HepG2 (cell line): ENCODE measurements around the gene FGFR2. TPM values are rescaled to one million over a fixed set of nuclear protein-coding genes. Genes with fewer than 3 reads are reported as not detected.

Experiments
- GATAD2A ChIP-seq: IDR thresholded peaks from 2 replicates; pipeline ENCODE4 v1.6.1; 2016
- GLI4 ChIP-seq: sonication (generic); formaldehyde crosslinking; IDR thresholded peaks from 2 replicates; pipeline ENCODE4 v1.5.1; 2020; ENCODE audit warnings: missing genetic modification reagents, mild to moderate bottlenecking, moderate library complexity, borderline replicate concordance
- HIC2 ChIP-seq: sonication (generic); formaldehyde crosslinking; IDR thresholded peaks from 2 replicates; pipeline ENCODE4 v1.9.0; 2022; ENCODE audit warnings: low read depth, missing genetic modification reagents
- KDM4B ChIP-seq: sonication (generic); formaldehyde crosslinking; IDR thresholded peaks from 2 replicates; pipeline ENCODE4 v1.4.0; 2020; ENCODE audit warnings: missing genetic modification reagents
- NFAT5 ChIP-seq: sonication (generic); formaldehyde crosslinking; IDR thresholded peaks from 2 replicates; pipeline ENCODE4 v1.4.0; 2020; ENCODE audit warnings: missing genetic modification reagents
- NRL ChIP-seq: sonication (generic); formaldehyde crosslinking; IDR thresholded peaks from 2 replicates; pipeline ENCODE4 v1.5.0; 2020; ENCODE audit warnings: missing genetic modification reagents, mild to moderate bottlenecking, moderate library complexity, borderline replicate concordance
- POLR2A ChIP-seq, 2 experiments: IDR thresholded peaks; 2 replicates each; pipeline ENCODE4 v1.6.1; 2011; ENCODE audit warnings: low read depth in 2 of 2, low read length in 2 of 2, mild to moderate bottlenecking in 1 of 2, moderate library complexity in 1 of 2; ENCODE audit not compliant: insufficient read depth in 1 of 2
- RELA ChIP-seq: sonication (generic); formaldehyde crosslinking; IDR thresholded peaks from 2 replicates; pipeline ENCODE4 v1.4.0; 2020; ENCODE audit warnings: missing genetic modification reagents
- SOX6 ChIP-seq, 2 experiments: fragments of 450-650 bp in 1 of 2; sonication (generic) in 1 of 2; formaldehyde crosslinking in 1 of 2; IDR thresholded peaks; 2 replicates each; pipeline versions ENCODE4 v1.4.0 to v1.6.1; 2017 to 2020; ENCODE audit warnings: antibody characterized with exemption in 1 of 2, mild to moderate bottlenecking in 1 of 2, missing genetic modification reagents in 1 of 2
- STAG1 ChIP-seq: sonication (generic); formaldehyde crosslinking; IDR thresholded peaks from 2 replicates; pipeline ENCODE4 v1.4.0; 2020; ENCODE audit warnings: missing genetic modification reagents
- ZBTB2 ChIP-seq: sonication (generic); formaldehyde crosslinking; IDR thresholded peaks from 2 replicates; pipeline ENCODE4 v1.8.0; 2022; ENCODE audit warnings: low read depth, missing genetic modification reagents
- ZIK1 ChIP-seq: sonication (generic); formaldehyde crosslinking; IDR thresholded peaks from 2 replicates; pipeline ENCODE4 v1.5.0; 2020; ENCODE audit warnings: mild to moderate bottlenecking, low read depth, missing genetic modification reagents, borderline replicate concordance
- ZNF20 ChIP-seq: sonication (generic); formaldehyde crosslinking; IDR thresholded peaks from 2 replicates; pipeline ENCODE4 v1.4.0; 2020; ENCODE audit warnings: mild to moderate bottlenecking, moderate library complexity, missing genetic modification reagents
- ZNF205 ChIP-seq: IDR thresholded peaks from 2 replicates; pipeline ENCODE4 v1.6.1; 2018; ENCODE audit warnings: missing biosample characterization, missing genetic modification reagents
- ZNF710 ChIP-seq: sonication (generic); formaldehyde crosslinking; IDR thresholded peaks from 2 replicates; pipeline ENCODE4 v1.5.0; 2020; ENCODE audit warnings: mild to moderate bottlenecking, missing genetic modification reagents, borderline replicate concordance
- polyA plus RNA-seq, 8 experiments: library from polyadenylated mRNA; depleted of rRNA in 3 of 8; stranded (reverse) in 7 of 8; unstranded in 1 of 8; fragments of >200 nt; fragmentation: Illumina TruSeq in 4 of 8; extraction: Trizol in 4 of 8; gene quantifications; 2 replicates each; pipeline versions ENCODE4 v1.2.1 to v1.2.3, GENCODE V29; 2011 to 2016; ENCODE audit warnings: low read depth in 4 of 8, missing spikeins in 1 of 8, mixed read lengths in 1 of 8; ENCODE audit not compliant: insufficient read depth in 1 of 8
- total RNA-seq, 5 experiments: library from RNA; depleted of rRNA; stranded (reverse); fragments of >200 nt; fragmentation: Illumina TruSeq; extraction: Trizol; gene quantifications; 2 replicates each; pipeline ENCODE4 v1.2.3, GENCODE V29; 2016; ENCODE audit warnings: low read depth in 1 of 5
- TF ChIP-seq, protein P1 (sequence below): sonication (generic); formaldehyde crosslinking; IDR thresholded peaks from 2 replicates; pipeline ENCODE4 v1.4.0; 2020; ENCODE audit warnings: mild to moderate bottlenecking, missing genetic modification reagents

The FGFR2 gene
- total and polyA plus RNA-seq, 2 of the 13 experiments (the other 11 are each of a cell fraction or from before 2014, with no cell fraction given) = 1.6 to 2.6 TPM

DNA sequence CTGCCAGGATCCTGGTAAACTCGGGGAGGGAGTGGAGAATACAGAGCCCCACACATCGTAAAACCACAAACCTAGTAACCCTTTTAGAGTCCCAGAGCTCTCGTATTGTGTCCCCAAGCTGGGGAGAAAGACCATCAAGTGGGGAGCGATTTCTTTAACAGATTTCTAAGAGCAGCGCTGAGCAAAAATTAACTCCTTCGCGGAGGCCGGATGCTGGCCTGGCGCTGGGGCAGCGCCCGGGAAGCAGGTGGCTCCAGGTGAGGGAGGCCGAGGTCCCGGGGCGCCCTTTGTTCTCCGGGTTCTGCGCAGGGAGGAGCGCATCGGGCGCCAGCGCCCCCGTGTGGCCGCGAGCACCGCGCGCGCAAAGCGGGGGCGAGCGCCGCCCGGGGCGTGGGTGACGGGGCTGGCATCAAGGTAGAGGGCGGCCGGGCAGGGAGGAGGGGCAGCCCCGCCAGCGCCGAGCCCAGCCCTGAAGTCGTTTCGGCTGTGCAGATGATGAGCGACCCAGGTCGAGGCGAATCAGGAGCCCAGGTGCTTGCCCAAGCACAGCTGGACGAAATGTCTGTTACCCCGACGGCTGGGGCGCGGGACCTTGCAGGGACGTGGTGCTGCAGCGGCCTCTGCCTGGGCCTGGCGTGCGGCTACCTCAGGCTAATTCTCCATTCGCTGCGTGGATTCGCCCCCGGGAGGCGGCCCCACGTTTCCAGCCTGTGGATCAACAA lies 10.4 kb upstream of the FGFR2 start (continued):
- no peak; the same call in 1 of the 2 replicates for TF ChIP-seq ZNF710 (CRISPR knock-in tag)
- peak; percentile 92 for TF ChIP-seq STAG1
- TF ChIP-seq GLI4 (CRISPR knock-in tag) = no peak
- TF ChIP-seq NRL (CRISPR knock-in tag) = no peak
- TF ChIP-seq RELA (CRISPR knock-in tag) = 0 out of 2 replicates have a peak, but pooled peaks have one; percentile 35
- TF ChIP-seq NFAT5 = no peak
- TF ChIP-seq SOX6 (IDR thresholded peaks at IDR 0.05) = no peak
- peak; percentile 17; the same call in 1 of the 2 replicates for TF ChIP-seq SOX6 (CRISPR knock-in tag; IDR thresholded peaks at IDR 0.05)
- TF ChIP-seq POLR2A (IDR thresholded peaks at IDR 0.05; ENCODE audit: insufficient read depth in 1 of 2, low read depth in 2 of 2, low read length in 2 of 2) = no peak
- TF ChIP-seq KDM4B (CRISPR knock-in tag) = no peak
- TF ChIP-seq GATAD2A (CRISPR knock-in tag) = no peak
- TF ChIP-seq, protein P1, sequence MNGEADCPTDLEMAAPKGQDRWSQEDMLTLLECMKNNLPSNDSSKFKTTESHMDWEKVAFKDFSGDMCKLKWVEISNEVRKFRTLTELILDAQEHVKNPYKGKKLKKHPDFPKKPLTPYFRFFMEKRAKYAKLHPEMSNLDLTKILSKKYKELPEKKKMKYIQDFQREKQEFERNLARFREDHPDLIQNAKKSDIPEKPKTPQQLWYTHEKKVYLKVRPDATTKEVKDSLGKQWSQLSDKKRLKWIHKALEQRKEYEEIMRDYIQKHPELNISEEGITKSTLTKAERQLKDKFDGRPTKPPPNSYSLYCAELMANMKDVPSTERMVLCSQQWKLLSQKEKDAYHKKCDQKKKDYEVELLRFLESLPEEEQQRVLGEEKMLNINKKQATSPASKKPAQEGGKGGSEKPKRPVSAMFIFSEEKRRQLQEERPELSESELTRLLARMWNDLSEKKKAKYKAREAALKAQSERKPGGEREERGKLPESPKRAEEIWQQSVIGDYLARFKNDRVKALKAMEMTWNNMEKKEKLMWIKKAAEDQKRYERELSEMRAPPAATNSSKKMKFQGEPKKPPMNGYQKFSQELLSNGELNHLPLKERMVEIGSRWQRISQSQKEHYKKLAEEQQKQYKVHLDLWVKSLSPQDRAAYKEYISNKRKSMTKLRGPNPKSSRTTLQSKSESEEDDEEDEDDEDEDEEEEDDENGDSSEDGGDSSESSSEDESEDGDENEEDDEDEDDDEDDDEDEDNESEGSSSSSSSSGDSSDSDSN (CRISPR knock-in tag) = peak; percentile 45
- peak; percentile 48; the same call in 1 of the 2 replicates for TF ChIP-seq HIC2
- no peak for TF ChIP-seq ZNF20
- no peak for TF ChIP-seq ZIK1 (CRISPR knock-in tag)
- TF ChIP-seq ZBTB2 = no peak
- TF ChIP-seq ZNF205 (CRISPR knock-in tag) = no peak
